HG03565 (cell line): Measurements from ENCODE around the gene MTHFD2L.

ENCODE experiments used
- ATAC-seq: cut with Tn5 transposase; IDR thresholded peaks from one replicate; pipeline ENCODE4 v1.9.1; 2021; ENCODE audit warnings: mild to moderate bottlenecking, moderate library complexity; ENCODE audit not compliant: unreplicated experiment

Gene MTHFD2L

DNA sequence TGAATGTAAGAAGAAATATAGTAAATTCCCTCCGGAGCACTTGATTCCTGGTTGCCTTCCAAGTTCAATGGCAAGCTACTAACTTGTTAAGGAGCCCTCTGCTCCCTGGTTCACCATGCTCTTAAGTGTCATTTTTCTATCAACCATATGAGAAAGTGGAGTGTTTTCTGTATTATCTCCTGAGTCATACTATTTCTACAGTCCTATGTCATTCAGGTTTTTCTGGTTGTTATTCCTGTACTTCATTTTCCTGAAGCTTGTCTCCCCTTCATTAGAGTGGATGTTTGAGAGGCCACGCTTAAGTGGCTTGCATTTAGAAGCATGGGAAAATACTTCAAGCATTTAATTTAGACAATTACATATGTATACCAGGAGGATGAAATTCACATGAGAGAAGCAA, 135.6 kb downstream of the MTHFD2L start:
- no peak for ATAC-seq

DNA sequence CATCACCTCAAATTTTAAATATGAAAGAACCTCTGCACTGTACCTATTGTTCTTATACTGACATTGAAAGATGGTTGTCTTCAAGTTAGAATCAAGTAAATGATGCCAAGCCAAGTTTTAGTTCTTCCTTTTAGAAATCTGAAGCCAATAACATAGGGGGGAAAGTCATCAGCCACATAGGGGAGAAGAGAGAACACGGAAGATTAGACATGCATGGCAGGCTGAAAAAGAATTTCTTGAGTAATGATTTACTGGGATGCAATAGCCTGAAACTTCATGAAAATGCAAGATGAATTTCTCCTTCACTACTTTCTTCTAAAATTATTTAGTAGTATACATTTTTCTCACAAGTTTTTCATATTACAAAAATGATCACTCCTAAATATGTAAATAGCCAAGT, 136.8 kb downstream of the MTHFD2L start:
- ATAC-seq = no peak

DNA sequence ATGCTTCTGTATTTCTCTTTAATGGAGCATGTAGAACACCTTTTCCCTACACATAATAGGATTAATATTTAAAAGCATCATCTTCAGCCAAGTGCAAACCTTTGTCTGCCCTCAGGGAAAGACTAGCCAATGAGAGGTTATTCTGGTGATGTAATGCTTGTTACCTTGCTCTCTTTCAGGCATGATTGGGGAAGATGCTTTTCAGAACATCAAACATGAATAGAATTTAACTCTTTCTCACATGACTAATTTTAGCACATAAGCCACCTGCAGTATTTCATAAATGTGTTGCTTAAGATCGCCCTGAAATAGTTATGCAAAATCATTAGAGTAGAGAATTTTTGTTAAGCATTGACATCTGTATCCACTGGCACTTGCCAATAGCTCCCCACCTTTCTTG, 139.6 kb downstream of the MTHFD2L start:
- no peak for ATAC-seq

DNA sequence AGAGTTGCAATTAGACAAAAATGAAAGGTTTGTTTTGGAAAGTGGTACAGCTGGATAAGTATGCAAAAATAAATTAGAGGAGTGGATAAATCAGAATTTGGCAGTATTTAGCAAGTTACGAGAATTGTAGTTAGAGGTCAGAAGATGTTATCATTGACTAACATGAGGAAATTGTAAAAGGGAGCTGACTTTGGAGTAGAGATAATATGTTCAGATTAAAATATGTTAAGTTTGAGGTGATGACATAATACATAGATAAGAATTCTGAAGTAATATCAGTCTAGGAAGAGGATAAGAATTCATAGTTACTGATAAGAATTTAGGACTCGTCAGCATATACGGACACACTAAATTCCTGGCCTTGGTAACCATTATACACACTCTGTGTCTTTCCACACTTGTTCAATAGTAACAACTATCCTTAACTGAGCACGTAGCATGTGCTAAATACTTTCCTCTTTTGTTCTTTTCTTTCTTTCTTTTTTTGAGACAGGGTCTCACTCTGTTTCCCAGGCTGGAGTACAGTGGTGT, 146.2 kb downstream of the MTHFD2L start:
- ATAC-seq = no peak

DNA sequence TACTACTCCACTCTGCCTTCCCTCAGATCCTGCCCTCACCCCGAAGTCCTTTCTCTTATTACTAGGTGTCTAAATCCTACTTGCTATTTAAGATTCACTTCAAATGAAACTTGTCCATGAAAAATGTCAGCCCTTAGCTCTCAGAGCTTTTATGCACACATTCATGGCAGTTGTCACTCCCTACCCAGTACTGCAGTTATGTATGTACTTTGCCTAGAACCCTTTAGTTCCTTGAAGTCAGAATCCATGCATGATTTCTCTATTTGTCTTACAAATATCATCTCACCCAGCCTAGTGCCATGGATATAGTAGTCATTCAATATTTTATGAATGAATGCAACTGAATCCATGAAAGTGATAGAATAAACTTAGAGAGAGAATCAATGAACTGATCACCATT, 147.1 kb downstream of the MTHFD2L start:
- no peak for ATAC-seq

DNA sequence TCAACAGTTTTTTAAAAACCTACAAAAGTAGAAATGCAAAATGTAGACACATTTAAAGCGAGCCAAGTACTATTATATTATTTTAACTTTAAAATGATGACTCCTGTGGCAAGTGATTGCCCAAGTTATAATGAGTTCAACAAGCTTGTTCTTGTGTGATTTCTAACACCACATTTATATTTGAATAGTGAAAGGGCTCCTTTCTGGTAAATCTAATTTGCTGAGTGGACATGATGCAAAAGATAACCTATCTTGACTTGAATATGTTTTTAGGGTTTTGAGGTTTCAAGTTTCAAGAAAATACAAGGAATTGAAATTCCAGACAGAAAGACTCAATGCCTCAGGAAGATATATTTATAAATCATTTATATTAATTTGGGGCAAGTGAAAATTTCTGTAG, 149.3 kb downstream of the MTHFD2L start:
- ATAC-seq = no peak

DNA sequence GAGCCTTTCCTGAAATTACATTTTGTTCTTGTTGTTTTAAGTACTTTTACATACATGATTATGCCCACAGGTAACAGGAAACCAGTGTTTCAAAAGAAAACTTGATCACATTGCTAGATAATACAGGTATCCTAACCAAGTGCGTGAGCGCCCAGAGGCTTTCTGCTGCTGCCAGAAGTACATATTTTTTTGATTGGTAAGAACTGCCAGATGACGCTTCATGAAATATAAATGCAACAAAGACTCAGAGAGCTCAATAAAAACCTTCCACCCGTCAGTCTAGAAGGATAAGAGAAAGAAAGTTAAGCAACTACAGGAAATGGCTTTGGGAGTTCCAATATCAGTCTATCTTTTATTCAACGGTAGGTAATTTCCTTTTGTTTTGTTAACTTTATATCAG, 150.3 kb downstream of the MTHFD2L start, which contains the start of gene EPGN:
EPGN (plus strand) TSS at position 256 of the 400 bp plus-strand sequence; CDS start at position 320, 64 bp downstream.
- no peak for ATAC-seq

DNA sequence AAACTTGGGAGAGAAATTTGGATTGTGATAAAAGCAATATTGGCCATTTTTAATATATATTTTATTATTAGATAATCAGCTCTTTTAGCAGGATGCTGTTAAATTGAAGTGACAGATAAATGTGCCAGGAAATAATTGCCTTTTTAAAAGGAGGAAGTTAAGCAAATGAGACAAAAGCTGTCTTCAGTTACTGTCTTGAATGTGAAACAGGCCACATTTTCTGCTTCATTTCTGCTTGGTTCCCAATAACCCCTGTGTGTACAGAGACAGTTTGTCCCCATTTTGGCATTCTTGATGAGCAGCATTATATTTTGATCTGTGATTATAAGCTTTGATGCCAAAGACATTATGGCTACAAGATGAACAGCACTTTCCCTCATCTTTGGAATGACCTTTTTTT, 151.3 kb downstream of the MTHFD2L start:
- no peak for ATAC-seq

DNA sequence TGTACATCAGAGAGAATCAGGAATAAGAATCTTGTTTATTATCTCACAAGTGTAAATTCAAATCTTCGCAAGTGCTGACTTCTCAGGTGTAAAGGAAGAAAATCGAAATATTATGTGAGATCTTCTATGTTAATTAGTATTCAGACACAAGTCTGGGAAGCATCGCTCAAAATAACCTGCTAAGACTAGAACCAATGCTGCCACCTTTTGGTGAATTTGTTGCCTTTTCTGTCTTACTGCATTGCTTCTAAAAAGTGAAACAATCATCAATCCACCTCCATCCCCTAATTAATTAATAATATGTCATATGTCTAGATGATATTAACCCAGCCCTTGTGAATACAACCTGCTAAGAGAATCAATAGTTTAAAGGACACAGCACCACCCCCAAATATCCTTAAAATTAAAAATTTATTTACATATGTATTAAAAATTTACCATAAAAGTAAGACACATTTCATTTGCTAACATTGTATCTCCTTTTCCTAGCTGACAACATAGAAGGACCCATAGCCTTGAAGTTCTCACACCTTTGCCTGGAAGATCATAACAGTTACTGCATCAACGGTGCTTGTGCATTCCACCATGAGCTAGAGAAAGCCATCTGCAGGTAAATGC, 153.9 kb downstream of the MTHFD2L start:
- ATAC-seq = peak; percentile 40

DNA sequence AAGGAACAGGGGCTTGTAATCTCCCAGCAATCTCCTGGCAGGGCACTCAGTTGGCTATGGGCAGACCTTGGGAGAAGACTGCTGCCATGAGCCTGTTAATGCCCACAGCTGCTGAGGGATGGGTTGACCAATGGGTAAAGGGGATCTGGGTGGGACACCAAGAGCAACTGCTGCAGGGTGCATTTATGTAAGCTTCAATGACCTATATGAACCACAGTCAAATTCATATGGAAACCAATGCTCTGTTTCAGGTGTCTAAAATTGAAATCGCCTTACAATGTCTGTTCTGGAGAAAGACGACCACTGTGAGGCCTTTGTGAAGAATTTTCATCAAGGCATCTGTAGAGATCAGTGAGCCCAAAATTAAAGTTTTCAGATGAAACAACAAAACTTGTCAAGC, 156.4 kb downstream of the MTHFD2L start:
- ATAC-seq = no peak

DNA sequence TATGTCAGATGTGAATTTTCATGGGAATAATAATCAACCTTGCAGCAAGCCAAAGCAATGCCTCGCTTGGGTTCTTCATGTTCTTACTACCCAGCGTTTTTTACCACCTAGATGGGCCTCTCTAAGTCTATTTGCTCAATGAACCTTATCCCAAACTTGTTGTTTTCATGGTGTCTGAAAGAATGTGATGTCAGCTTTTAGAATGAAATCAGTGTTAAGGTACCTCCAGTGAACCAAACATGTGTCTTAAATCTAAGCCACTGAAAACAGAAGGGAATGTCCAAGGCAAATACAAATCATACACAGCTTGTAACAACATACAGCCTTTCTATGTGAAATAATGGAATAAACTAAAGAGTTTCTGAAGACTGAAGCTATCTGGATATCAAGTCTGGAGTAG, 157.0 kb downstream of the MTHFD2L start:
- no peak for ATAC-seq

DNA sequence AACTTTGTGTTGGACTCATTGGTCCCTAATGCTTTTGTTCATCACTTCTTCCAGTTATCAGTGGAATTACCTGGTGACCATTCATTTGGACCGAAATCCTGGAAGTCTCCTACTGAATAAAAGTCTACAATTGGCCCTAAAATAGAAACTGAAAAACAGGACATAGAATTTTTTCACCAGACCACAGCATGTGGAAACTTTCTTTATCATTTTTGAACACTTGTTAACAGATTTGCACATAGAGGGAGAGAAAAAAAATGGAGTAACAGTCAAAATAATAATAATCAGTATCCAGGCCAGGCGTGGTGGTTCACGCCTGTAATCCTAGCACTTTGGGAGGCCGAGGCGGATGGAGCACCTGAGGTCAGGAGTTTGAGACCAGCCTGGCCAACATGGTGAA, 157.5 kb downstream of the MTHFD2L start:
- no peak for ATAC-seq

DNA sequence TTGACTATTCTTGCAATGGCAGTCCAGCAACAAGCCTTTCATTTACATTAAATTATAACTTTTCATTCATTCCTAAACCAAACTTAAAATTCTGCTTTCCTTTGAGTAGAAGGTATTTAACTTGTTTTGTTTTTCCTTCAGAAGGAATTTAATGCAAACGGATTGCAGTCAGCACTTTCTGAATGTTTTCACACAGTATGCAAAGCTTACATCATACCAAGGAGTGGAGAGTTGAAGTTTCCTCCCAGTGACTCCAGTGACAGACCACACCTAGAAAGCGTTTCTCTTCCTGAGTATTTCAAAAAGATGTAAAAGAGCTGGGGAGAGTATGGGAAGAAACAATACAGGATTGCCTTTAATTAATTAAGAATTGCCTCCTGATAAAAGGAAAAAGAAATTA, 158.5 kb downstream of the MTHFD2L start:
- ATAC-seq = no peak

DNA sequence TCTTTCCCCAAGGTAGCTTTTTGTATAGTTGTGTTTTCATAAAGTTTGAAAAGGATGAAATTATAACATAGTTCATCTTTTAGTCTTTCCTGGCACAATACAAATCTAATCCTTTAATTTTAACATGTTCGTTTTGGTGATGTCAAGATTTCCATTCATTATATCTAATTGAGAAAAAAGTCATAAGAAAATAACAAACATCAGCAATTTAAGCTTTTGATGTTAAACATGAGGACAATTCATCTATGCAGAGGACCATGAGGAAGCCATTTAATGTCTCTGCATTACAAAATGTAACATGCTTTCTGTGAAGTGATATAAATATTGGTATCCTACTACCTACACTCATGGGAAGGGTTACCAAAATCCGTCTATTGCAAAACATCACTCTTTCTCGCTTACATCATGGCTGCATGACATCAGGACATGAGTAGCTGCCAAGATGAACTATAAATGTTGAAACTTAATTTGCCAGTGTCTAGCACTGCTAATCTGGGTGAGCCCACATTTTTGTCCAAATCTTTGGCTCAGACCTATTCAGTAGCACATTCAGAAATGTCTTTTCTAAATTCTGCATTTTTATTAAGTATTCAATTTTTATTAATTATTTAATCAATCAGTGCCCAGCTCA, 159.8 kb downstream of the MTHFD2L start:
- ATAC-seq = no peak

DNA sequence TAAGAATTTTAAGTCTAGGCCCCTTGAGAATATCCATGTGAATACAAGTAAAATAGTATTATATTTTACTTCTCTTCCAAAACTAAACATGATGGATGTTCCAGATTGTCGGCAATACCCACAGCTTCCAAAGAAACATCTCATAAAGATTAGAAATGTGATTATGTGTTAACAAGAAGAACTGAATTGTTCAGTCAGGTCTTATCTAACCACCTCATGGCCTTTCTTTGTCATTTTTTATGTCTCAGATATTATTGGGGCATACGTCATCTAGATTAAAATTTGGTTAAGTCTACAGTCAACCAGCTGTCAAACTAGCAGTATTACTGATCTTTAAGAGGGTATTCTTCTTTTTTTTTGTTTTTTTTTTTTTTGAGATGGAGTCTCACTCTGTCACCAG, 160.4 kb downstream of the MTHFD2L start:
- no peak for ATAC-seq

DNA sequence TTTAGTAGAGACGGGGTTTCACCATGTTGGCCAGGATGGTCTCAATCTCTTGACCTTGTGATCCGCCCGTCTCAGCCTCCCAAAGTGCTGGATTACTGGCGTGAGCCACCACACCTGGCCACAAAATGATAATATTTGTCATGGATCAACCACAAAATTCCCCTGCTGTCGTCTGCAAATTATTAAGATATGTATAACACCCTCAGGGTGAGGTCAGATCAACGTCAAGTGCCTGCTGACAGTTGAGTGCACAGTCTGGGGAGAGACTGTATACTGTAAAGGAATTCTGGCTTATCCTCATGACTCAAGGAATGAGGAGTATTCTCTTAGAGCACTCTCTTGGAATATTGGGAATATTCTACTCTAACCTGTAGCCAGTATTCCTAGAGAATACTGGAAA, 161.6 kb downstream of the MTHFD2L start:
- no peak for ATAC-seq

DNA sequence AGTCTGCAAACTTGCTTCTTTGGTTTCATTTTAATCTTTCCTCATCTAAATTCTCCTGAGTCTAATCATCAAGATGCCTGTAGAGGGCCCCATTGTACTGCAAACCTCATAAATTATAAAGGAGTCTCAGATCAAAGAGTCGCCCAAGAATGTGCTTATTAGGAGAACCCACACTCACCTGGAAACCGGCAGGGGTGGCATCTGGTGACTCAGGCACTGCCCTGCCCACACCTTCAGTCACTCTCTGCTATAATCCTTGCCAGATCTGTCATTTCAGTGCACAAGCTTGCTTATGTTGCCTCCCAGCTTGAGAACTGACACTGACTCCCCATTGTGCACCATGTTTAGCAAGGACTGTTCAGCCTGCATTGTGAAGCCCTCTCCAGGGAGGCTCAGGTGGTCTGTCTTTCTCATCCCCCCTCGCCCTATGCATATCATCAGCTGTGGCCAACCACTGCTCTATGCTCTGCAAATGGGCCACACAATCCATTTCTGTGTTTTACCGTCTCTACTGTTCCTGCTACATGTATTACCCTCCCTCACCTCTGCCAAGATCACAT, 162.7 kb downstream of the MTHFD2L start:
- peak; percentile 50 for ATAC-seq

DNA sequence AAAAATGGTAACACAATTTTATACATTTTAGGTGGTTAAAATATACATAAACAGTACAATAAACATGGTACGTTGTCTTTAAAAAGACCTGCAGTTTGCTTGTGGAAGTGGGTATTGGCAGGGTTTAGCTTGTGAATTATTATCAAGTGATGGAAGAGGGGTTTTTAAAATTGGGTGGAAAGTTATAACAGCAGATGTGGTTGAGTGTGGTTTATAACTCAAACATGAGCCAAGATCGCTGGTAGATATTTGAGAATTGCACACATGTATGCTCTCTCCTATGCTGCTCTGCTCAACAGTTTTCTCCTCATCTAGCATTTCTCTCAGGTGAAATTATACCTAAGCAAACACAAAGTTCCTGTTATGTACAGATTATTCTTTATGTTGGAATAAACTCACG, 164.4 kb downstream of the MTHFD2L start:
- ATAC-seq = no peak

DNA sequence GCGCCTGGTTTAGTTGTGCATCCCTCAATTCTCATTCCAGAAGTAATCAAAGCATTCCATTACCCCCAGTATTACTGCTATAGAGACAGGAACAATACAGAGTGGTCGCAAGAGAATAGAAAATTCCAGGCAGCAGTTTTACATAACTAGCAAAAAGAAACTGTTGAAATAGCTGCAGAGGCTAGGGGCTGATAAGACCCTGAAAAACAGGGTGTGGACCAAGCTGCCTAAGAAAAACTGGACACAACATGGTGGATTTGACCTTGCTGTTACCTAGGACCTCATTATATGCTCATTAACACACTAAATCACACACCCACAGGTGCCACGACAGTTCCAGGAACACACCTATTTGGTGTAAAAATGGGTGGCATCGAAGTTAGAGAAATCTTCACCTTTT, 165.7 kb downstream of the MTHFD2L start:
- no peak for ATAC-seq

DNA sequence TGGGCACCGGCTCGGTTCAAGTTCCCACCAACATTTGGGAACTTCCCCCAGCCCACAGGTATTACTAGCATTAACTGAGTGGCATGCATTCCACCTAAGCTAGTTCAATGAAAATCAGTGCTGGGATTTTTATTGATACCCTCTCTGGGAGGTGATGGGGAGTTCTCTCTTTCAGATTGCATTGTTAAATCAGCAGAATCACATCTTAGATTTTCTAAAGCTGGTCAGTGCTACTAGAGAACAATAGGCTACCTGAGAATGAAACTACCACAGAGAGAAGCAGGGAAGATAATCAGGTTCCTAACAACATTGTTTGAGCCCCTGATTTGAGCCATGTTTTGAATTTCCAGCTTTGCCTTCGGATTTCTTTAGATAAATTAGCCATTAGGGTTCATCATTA, 166.3 kb downstream of the MTHFD2L start:
- no peak for ATAC-seq

DNA sequence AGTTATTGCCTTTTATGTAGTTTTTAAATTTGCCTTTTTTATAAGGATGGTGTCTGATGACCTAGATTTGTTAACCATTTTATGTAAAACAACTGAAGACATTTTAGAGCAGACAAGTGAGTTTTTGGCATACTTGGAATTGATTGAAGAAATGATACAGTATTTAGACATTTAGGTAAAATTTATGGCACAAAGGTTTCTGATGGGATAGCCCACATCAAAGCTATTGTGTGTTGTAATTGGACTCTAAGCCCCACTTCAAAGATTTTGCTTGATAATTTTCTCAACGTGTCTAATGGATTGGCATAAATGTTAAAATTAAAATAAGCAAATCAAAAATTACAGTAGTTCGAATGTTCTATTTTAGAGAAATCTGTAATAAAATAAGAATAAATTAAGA, 168.0 kb downstream of the MTHFD2L start:
- no peak for ATAC-seq

DNA sequence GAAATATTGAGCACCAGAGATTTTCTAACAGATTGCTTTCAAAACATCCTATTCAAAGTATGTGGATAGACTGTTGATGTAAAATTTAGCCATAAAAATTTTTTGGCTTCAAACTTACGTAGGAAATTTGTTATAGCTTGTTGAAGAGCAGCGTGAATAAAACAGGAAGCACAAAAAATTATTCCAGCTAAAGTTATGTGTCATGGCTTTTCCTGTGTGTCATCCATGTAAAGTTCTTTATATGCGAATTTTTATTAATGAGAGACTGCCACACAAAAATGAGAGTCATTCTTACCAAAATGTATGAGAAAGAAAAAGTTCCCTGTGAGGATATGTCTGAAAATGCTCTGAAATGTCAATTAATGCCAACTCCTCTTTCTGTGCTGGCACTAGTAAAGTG, 169.8 kb downstream of the MTHFD2L start:
- ATAC-seq = no peak
